Measurements from ENCODE around the gene CADPS.

Gene CADPS

DNA sequence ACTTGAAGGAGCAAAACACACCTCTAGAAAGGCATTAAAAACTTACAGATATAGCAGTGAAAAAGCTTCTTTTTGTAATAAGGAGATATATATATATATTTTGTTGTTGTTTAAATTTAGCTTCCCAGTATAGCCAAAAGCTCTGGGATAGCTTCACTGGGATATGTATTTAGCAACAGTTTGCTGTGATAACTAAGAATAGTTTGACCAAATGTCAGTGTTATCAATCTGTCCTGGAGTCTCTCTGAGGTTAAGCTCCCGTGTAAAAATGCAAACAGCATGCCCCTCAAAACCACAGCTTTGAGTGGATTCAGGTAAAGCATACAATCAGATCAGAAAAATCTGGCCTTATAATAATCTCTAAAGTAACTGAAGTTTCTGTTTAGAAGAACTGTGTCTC is 2.9 kb downstream of the CADPS start:
- H3K9me3 ChIP-seq (ENCODE audit: control insufficient read depth, insufficient read depth, low read length), result no peaks in the 10 kb centered on the region
- H3K4me3 ChIP-seq (ENCODE audit: low read depth, low read length), result no peak overlapping the region
- H3K36me3 ChIP-seq (ENCODE audit: control insufficient read depth, insufficient read depth, low read length), result no peaks in the 10 kb centered on the region
- no peak overlapping the region for H3K9ac ChIP-seq (ENCODE audit: low read depth, low read length)
- H3K27me3 ChIP-seq (ENCODE audit: control insufficient read depth, insufficient read depth, low read length), result no peaks in the 10 kb centered on the region
- peaks cover 4% of the 10 kb centered on the region for H3K4me1 ChIP-seq (ENCODE audit: control insufficient read depth, insufficient read depth, low read length)

DNA sequence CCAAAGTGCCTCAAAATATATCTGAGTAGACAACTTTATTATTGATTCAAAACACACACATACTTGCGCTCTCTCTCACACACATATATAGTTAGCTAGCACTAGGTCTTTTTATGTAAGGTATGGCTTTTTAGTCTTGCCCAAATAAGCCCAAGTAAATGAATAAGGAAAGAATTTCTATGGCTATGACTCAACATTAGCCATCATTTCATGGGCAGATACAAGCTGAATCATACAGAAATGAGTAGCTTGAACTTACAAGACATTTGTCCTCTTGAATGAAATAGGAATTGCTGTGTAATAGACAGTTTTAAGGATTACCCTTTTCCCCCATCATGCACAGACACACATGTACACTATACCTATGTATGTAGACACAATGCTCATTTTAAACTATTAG is 4.9 kb downstream of the CADPS start:
- Histone ChIP-seq H3K9me3 (ENCODE audit: control insufficient read depth, insufficient read depth, low read length) (no peaks in the 10 kb centered on the region), H3K36me3 (ENCODE audit: control insufficient read depth, insufficient read depth, low read length) (no peaks in the 10 kb centered on the region), H3K4me3 (ENCODE audit: low read depth, low read length) (no peak overlapping the region)

DNA sequence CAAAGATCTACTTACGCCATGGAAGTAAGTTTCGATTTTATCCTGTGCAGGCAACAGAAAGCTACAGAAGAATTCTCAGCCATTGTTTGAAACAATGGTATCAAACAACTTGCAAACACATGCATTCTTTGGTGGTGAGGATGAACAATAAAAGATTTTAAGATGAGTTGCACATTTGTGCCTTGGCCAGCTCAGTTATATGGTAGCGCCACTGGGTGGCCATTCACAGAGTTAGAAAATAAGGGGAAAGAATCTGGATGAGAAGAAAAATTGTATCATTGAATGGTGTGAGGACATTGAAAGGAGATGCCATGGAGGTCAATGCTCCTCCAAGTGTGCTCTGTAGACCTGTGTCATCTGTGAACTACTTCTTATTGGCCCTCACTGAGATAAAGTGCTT is 11.6 kb downstream of the CADPS start:
- Histone ChIP-seq H3K4me3 (ENCODE audit: low read depth, low read length) (no peak overlapping the region), H3K4me1 (ENCODE audit: control insufficient read depth, insufficient read depth, low read length) (peaks cover 14% of the 10 kb centered on the region), H3K9me3 (ENCODE audit: control insufficient read depth, insufficient read depth, low read length) (no peaks in the 10 kb centered on the region), H3K36me3 (ENCODE audit: control insufficient read depth, insufficient read depth, low read length) (no peaks in the 10 kb centered on the region), H3K9ac (ENCODE audit: low read depth, low read length) (no peak overlapping the region), H3K27me3 (ENCODE audit: control insufficient read depth, insufficient read depth, low read length) (no peaks in the 10 kb centered on the region)

More for the DNA sequence above, 4.9 kb downstream of the CADPS start:
- Histone ChIP-seq H3K27me3 (ENCODE audit: control insufficient read depth, insufficient read depth, low read length) (no peaks in the 10 kb centered on the region), H3K4me1 (ENCODE audit: control insufficient read depth, insufficient read depth, low read length) (peaks cover 4% of the 10 kb centered on the region), H3K9ac (ENCODE audit: low read depth, low read length) (no peak overlapping the region)

DNA sequence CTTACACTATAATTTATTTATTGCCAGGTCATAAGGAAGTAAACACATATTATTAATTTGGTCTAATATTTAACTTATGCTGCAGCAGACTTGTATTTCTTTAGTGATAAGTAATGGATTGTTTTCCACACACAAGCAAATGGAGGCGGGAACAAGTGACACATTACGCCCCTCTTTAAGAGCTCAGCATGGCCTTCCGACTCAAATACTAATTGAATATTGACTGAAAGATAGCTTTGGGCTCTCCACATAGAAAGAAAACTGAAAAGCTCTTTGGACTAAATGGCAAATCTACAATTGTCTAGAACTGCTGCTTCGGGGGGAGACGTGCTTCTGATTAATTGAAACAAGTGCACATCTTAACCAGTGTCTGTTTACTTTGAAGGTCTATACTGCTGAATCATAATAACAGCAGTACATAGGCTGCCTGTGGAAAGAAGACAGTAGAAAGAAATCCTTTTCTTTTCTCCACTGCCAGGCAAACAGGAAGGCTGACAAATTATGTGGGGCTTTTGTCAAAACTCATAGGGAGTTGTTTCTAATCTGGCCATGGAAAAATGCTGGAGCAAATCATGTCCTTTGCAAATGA is 15.9 kb downstream of the CADPS start:
- Histone ChIP-seq H3K9me3 (ENCODE audit: control insufficient read depth, insufficient read depth, low read length) (no peaks in the 10 kb centered on the region), H3K4me3 (ENCODE audit: low read depth, low read length) (no peak overlapping the region), H3K4me1 (ENCODE audit: control insufficient read depth, insufficient read depth, low read length) (peaks cover 18% of the 10 kb centered on the region), H3K9ac (ENCODE audit: low read depth, low read length) (no peak overlapping the region), H3K27me3 (ENCODE audit: control insufficient read depth, insufficient read depth, low read length) (no peaks in the 10 kb centered on the region), H3K36me3 (ENCODE audit: control insufficient read depth, insufficient read depth, low read length) (no peaks in the 10 kb centered on the region)

DNA sequence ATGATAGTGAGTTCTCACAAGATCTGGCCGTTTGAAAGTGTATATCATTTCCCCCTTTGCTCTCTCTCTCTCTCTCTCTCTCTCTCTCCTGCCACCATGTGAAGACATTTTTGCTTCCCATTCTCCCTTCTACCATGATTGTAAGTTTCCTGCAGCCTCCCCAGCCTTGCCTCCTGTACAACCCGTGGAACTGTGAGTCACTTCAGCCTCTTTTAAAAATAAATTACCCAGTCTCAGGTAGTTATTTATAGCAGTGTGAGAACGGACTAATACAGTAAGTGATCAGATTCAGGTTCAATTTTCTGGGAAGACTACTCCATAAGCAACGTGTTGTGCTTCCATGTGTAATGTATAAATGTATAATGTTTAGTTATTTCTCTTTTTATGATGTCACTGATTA is 29.2 kb downstream of the CADPS start:
- Histone ChIP-seq H3K9ac (ENCODE audit: low read depth, low read length) (no peak overlapping the region), H3K4me3 (ENCODE audit: low read depth, low read length) (no peak overlapping the region), H3K36me3 (ENCODE audit: control insufficient read depth, insufficient read depth, low read length) (no peaks in the 10 kb centered on the region), H3K27me3 (ENCODE audit: control insufficient read depth, insufficient read depth, low read length) (no peaks in the 10 kb centered on the region), H3K9me3 (ENCODE audit: control insufficient read depth, insufficient read depth, low read length) (no peaks in the 10 kb centered on the region), H3K4me1 (ENCODE audit: control insufficient read depth, insufficient read depth, low read length) (no peaks in the 10 kb centered on the region)

DNA sequence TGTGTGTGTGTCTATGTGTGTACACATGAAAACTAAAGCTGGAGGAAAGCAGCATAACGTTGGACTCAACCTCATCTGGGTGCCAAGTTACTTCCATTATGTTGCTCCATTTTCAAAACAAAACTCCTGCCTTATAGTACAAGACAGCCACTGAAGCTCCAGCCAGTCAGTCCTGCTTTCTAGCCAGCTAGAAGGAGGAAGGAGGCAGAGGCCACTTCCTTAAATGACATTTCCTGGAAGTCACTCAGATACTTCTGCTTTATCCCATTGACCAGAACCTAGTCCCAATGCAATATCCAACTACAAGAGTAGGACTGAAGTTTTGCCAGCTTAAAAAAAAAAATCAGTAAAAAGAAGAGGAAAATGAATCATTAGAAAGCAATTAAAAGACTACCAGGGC is 31.7 kb downstream of the CADPS start:
- Histone ChIP-seq H3K27me3 (ENCODE audit: control insufficient read depth, insufficient read depth, low read length) (no peaks in the 10 kb centered on the region), H3K4me1 (ENCODE audit: control insufficient read depth, insufficient read depth, low read length) (no peaks in the 10 kb centered on the region), H3K9ac (ENCODE audit: low read depth, low read length) (no peak overlapping the region), H3K4me3 (ENCODE audit: low read depth, low read length) (no peak overlapping the region), H3K36me3 (ENCODE audit: control insufficient read depth, insufficient read depth, low read length) (no peaks in the 10 kb centered on the region), H3K9me3 (ENCODE audit: control insufficient read depth, insufficient read depth, low read length) (no peaks in the 10 kb centered on the region)

DNA sequence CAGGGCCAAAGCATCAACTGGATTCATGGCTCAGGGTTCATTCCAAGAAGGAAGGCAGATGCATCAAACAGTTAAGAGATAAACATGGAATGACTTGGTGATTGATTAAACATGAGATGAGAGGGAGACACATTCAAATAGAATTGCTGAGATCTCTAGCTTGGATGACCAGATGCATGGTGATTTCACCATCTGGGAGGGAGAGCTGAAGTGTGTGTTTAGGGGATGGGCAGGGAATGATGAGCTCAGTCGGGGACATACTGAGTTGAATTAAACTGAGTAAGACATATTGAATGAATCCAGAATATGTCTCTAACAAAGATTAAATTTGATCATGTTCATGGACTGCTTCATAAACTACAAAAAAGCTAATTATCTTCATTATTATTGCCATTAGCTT is 35.5 kb downstream of the CADPS start:
- H3K4me3 ChIP-seq (ENCODE audit: low read depth, low read length), result no peak overlapping the region
- no peaks in the 10 kb centered on the region for H3K36me3 ChIP-seq (ENCODE audit: control insufficient read depth, insufficient read depth, low read length)
- no peaks in the 10 kb centered on the region for H3K4me1 ChIP-seq (ENCODE audit: control insufficient read depth, insufficient read depth, low read length)
- H3K9me3 ChIP-seq (ENCODE audit: control insufficient read depth, insufficient read depth, low read length), result no peaks in the 10 kb centered on the region
- no peak overlapping the region for H3K9ac ChIP-seq (ENCODE audit: low read depth, low read length)
- no peaks in the 10 kb centered on the region for H3K27me3 ChIP-seq (ENCODE audit: control insufficient read depth, insufficient read depth, low read length)

DNA sequence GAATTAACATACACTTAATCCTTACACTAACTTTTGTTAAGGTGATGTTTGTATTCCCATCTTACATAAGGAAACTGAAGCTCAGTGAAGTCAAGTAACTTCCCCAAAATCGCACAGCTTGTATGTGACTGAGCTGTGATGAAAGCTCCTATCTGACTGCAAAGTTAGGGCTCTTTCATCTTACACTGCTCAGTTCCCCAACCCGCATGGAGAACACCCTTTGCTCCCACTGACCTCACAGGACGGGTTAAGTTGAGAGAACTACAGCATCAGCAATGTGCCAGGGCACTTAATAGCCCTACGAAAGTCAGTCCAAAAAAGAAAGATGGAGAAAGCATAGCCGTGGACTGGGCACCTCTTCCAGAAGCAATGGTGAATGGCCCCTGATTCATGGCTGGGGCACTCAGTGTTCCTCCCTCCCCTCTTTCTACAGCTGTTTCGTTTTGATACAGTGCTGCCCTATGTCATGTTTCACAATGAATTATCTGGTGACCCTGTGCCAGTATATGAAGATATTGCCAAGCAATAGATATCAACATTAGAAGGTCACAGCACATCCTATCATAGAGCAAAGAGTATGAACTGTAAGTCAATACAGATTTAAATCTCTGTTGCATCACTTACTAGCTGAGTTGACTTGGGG is 38.0 kb downstream of the CADPS start:
- no peaks in the 10 kb centered on the region for H3K9me3 ChIP-seq (ENCODE audit: control insufficient read depth, insufficient read depth, low read length)
- H3K4me3 ChIP-seq (ENCODE audit: low read depth, low read length), result no peak overlapping the region

DNA sequence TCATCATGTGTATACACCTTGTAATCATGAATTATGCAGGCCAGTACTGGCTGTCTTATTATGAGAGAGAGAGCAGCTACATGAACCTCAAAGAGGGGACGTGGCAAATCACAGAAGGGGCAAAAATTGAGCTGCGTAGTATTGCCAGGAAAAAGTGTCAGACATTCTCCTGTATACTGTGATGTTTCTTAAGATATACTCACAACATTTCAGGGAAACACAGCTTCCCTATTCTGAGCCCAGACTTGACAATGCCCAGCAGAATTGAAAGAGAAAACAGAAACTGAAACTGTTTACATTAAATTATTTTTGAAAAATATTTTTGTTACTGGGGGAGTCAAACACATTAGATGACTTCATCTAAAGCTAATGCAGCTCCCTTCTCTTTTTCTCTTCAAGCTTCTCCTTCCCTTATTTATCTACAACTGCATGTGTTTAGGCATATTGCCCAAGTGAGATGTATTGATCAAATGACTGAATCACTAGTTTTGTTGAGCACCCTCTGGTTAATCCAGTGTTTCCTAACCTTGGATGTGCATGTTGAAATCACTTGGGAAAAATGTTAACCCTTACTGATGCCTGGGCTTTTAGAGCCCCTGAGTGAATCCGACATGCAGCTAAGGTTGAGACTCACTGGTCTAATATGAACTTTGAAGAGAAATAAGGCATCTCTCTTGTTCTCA is 39.5 kb downstream of the CADPS start:
- H3K9ac ChIP-seq (ENCODE audit: low read depth, low read length), result no peak overlapping the region
- no peaks in the 10 kb centered on the region for H3K4me1 ChIP-seq (ENCODE audit: control insufficient read depth, insufficient read depth, low read length)
- no peaks in the 10 kb centered on the region for H3K9me3 ChIP-seq (ENCODE audit: control insufficient read depth, insufficient read depth, low read length)
- no peaks in the 10 kb centered on the region for H3K27me3 ChIP-seq (ENCODE audit: control insufficient read depth, insufficient read depth, low read length)
- H3K4me3 ChIP-seq (ENCODE audit: low read depth, low read length), result no peak overlapping the region
- no peaks in the 10 kb centered on the region for H3K36me3 ChIP-seq (ENCODE audit: control insufficient read depth, insufficient read depth, low read length)

More for the DNA sequence above, 38.0 kb downstream of the CADPS start:
- H3K4me1 ChIP-seq (ENCODE audit: control insufficient read depth, insufficient read depth, low read length), result no peaks in the 10 kb centered on the region
- no peaks in the 10 kb centered on the region for H3K27me3 ChIP-seq (ENCODE audit: control insufficient read depth, insufficient read depth, low read length)
- H3K36me3 ChIP-seq (ENCODE audit: control insufficient read depth, insufficient read depth, low read length), result no peaks in the 10 kb centered on the region
- no peak overlapping the region for H3K9ac ChIP-seq (ENCODE audit: low read depth, low read length)

DNA sequence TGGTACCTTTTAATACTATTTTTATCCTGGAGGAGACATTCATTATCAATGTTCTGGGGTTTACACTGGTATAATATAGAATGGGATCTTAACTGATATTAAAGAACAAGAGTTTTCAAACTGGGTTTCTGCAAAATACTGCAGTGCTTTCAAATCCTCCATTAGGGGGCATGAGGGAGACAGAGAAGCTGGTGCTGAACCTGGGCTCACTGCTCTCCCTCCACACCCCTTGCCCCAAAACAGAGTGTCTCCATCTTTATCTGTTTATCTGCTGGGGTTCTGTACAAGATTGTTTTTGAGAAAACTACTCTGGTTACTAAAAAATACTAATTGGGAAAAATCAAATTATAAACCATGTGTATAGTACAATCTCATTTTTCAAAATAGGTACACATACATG is 41.7 kb downstream of the CADPS start:
- H3K4me3 ChIP-seq (ENCODE audit: low read depth, low read length), result no peak overlapping the region
- no peaks in the 10 kb centered on the region for H3K27me3 ChIP-seq (ENCODE audit: control insufficient read depth, insufficient read depth, low read length)
- no peaks in the 10 kb centered on the region for H3K9me3 ChIP-seq (ENCODE audit: control insufficient read depth, insufficient read depth, low read length)
- H3K36me3 ChIP-seq (ENCODE audit: control insufficient read depth, insufficient read depth, low read length), result no peaks in the 10 kb centered on the region
- H3K4me1 ChIP-seq (ENCODE audit: control insufficient read depth, insufficient read depth, low read length), result no peaks in the 10 kb centered on the region
- H3K9ac ChIP-seq (ENCODE audit: low read depth, low read length), result no peak overlapping the region

DNA sequence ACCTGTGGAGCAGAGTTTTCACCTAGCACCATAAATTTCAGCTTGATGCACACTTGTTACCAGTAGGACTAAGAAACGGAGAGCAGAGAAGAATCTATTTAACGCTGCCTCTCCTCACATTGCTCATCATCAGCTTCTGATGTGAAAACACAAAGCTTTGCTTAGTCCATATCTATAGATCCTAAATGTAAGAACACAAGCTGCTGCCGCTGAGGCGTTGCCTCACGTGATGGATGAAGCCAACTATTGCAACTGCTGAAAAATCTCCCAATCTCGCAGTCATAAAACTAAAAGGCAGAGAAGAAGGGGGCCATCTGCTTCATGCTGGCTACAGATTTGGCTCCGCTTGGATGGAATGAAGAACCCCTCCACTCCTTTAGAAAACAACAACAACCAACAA is 42.7 kb downstream of the CADPS start:
- Histone ChIP-seq H3K4me3 (ENCODE audit: low read depth, low read length) (no peak overlapping the region), H3K9me3 (ENCODE audit: control insufficient read depth, insufficient read depth, low read length) (no peaks in the 10 kb centered on the region), H3K9ac (ENCODE audit: low read depth, low read length) (no peak overlapping the region), H3K27me3 (ENCODE audit: control insufficient read depth, insufficient read depth, low read length) (no peaks in the 10 kb centered on the region), H3K36me3 (ENCODE audit: control insufficient read depth, insufficient read depth, low read length) (no peaks in the 10 kb centered on the region), H3K4me1 (ENCODE audit: control insufficient read depth, insufficient read depth, low read length) (no peaks in the 10 kb centered on the region)

DNA sequence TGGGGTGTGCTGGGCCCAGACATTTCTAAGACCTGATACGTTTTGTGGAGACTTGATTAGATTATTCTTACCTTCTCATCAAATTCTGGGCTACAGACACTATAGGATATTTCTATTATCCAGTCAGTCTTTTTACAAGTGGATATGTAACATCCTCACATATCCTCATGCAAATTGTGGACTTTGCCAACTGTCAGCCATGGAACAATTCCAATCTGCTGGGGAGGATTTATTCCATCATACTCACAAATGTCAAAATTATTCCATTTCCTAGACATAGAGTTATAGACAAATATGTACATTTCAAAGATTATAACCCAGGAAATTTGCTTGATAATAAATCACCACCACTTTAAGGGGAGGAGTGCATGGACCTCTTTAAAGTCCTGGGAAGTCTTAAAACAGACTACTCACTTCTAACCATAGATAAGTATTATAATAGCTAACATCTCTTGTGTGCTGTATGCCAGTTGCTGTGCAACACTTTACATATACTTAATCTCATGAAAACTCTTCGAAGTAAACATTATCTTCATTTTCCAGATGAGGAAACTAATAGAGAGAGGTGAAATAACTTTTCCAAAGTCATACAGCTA is 44.4 kb downstream of the CADPS start:
- Histone ChIP-seq H3K4me1 (ENCODE audit: control insufficient read depth, insufficient read depth, low read length) (no peaks in the 10 kb centered on the region), H3K36me3 (ENCODE audit: control insufficient read depth, insufficient read depth, low read length) (no peaks in the 10 kb centered on the region), H3K27me3 (ENCODE audit: control insufficient read depth, insufficient read depth, low read length) (no peaks in the 10 kb centered on the region), H3K9me3 (ENCODE audit: control insufficient read depth, insufficient read depth, low read length) (no peaks in the 10 kb centered on the region), H3K9ac (ENCODE audit: low read depth, low read length) (no peak overlapping the region), H3K4me3 (ENCODE audit: low read depth, low read length) (no peak overlapping the region)

All from iPS-15b (cell line).